AG04449 (cell line): ENCODE data around the gene IFT25.
A peak's percentile ranks its signal among the peaks of the same experiment; 100 is the strongest.

Experiments
- CTCF ChIA-PET: fragments of 350-600 bp; formaldehyde crosslinking; extraction: SDS; loops from one replicate; lab custom pipeline; 2021; ENCODE audit warnings: antibody characterized with exemption; lab: Yijun Ruan, JAX
- POLR2A ChIA-PET: fragments of 400-600, 350-600 bp; formaldehyde crosslinking; extraction: SDS; loops from one replicate; lab custom pipeline; 2020; ENCODE audit warnings: antibody characterized with exemption, inconsistent platforms; lab: Yijun Ruan, JAX
- DNase-seq: peaks from one replicate; pipeline ENCODE4 v3.0.0-alpha.2; 2010; ENCODE audit warnings: low read depth, low spot score
- H3K4me3 ChIP-seq: 2 replicates; pipeline ENCODE4 v1.5.1; 2011; ENCODE audit warnings: low read depth, mild to moderate bottlenecking, control low read depth, low read length
- CTCF ChIP-seq: IDR thresholded peaks from one replicate; pipeline ENCODE4 v1.5.1; 2011; ENCODE audit warnings: mild to moderate bottlenecking, moderate library complexity, low read length, control low read depth, inconsistent platforms; ENCODE audit not compliant: insufficient read depth; ENCODE audit errors: missing control alignments

IFT25 gene

DNA sequence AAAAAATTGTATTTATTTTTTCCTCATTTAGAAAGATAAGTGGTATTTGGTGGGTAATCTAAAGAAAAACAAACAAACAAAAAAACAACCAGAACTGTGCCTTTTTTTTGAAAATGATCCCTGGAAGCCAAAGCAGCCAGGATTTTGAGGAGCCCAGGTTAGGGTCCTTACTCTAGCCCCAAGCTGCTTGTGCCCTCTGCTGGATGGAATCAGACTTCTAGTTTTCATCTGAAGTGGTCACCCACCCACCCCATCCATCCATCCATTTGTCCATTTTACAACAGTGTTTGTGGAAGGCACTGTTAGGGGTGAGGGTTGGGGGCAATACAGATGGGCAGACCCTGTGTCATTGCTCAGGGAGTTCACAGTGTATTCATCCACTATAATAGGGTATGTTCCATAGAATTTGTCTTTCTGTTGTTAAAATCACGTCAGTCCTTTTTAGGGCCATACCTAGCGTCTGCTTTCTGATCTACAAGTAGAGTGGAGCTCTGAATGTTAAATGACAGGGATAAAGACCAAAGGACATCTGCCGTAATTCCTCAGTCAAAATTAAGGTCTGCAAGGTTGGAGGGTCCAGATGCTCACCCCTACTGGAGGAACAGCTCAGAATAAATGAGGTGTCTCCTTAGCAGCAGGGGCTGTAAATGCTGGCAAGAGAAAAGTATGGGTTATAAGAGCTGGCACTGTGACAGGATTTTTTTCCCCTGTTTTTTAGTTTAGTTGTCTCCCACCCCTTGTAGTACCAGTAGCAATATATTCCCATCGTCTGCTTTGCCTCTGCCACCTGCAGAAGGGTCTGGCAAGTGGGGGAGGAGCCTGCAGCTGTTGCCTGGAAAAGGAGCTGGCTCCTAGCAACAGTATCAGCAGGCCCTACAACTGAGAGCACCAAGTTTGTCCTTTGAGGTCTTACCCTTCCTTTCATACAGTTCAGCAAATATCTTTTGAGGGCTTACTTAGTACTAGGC, 3.8 kb upstream of the IFT25 start:
- POLR2A ChIA-PET, result no interaction called here
- no peak overlapping the region for H3K4me3 ChIP-seq
- CTCF ChIA-PET, result interaction anchor here (0.6 to 8.8 kb wide), 21 partner anchors 10 to 863 kb away, joined by 3 to 115 read pairs (median 5); no protein-coding TSS in a partner anchor
- DNase-seq, result no peak
- peak; percentile 61 for TF ChIP-seq CTCF

- H3K4me3 ChIP-seq, result peak overlapping the region; percentile 20; the same call in 1 of the 2 replicates
- no peak for DNase-seq
- POLR2A ChIA-PET, result no interaction called here
- no peak for TF ChIP-seq CTCF
- CTCF ChIA-PET, result interaction anchor here (0.9 to 8.8 kb wide), 14 partner anchors 11 to 462 kb away, joined by 3 to 115 read pairs (median 5); no protein-coding TSS in a partner anchor
Observed at GRCh38 chr1:53948291-53948690, 2.8 kb upstream of the IFT25 start.

- no peak for TF ChIP-seq CTCF
- ChIA-PET CTCF (interaction anchor here (0.6 to 8.8 kb wide), 16 partner anchors 9 to 919 kb away, joined by 3 to 115 read pairs (median 4); no protein-coding TSS in a partner anchor), POLR2A (interaction anchor here (0.6 kb wide), 1 partner anchor 9 kb away, joined by 3 read pairs; no protein-coding TSS in a partner anchor)
- H3K4me3 ChIP-seq, result peak overlapping the region; percentile 85
- no peak for DNase-seq
Observed at GRCh38 chr1:53947172-53947907, 1.8 kb upstream of the IFT25 start.

GRCh38 chr1:53946252-53947171, 1.0 kb upstream of the IFT25 start, which contains the start of gene LRRC42:
Gene LRRC42 (plus strand): TSS chr1:53946350. CDS start chr1:53952000, 5,650 bp downstream.
- no peak for DNase-seq
- peak within 1 kb of the TSS; percentile 97 for H3K4me3 ChIP-seq
- ChIA-PET CTCF (interaction anchor here (0.6 to 8.8 kb wide), 17 partner anchors 10 to 918 kb away, joined by 3 to 115 read pairs (median 4); no protein-coding TSS in a partner anchor), POLR2A (interaction anchor here (1.2 to 1.7 kb wide), 2 partner anchors 12 to 57 kb away, joined by 4 to 6 read pairs; partner anchors contain the start of gene YIPF1)
- TF ChIP-seq CTCF, result no peak

DNA sequence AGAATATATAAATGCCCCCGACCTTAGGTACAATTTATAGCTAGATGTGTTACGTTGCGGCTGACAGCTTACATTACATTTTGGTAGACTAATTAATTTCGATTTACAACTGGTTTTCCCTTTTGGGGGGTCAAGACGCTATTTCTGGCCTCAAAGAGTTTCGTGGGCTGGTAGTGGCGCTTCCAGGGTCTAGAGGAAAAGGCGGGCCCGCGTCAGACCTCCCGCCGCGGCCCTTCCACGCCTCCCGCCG, 391 bp downstream of the IFT25 start:
- H3K4me3 ChIP-seq, result peak overlapping the region; percentile 97
- no peak for DNase-seq
- ChIA-PET POLR2A (interaction anchor here (0.9 to 1.7 kb wide), 5 partner anchors 11 to 55 kb away, joined by 3 to 6 read pairs (median 4); partner anchors contain the start of gene YIPF1), CTCF (interaction anchor here (1.1 to 8.8 kb wide), 9 partner anchors 9 to 83 kb away, joined by 3 to 83 read pairs (median 6); no protein-coding TSS in a partner anchor)
- TF ChIP-seq CTCF, result no peak
